ENCODE data around the gene NTRK3. TPM values are rescaled to one million over a fixed set of nuclear protein-coding genes. Genes with fewer than 3 reads are reported as not detected.

Gene NTRK3
- total and polyA plus RNA-seq, 2 of the 8 experiments (the other 6 are each of a cell fraction or from before 2014, with no cell fraction given), result 4.5 to 6.8 TPM

DNA sequence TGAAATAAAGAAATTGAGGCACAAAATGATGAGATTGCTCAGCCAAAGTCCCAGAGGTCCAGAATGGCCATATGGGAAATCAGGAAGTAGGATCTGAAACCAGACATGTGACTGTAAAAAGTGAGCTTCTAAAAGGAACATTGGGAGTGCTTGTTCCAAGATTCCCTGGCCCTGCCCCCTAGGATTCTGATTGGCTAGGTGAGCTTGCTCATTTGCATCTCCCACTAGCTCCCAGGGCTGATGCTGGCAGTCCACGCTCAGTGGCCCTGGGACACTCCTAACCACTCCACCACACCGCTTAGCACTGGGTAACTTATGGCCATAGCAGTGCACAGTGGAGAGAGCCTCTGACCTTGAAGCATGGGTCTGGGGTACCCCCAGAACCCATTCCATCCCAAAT lies 326.7 kb downstream of the NTRK3 start:
- Histone ChIP-seq H2AFZ (ENCODE audit: low read length) (no peak overlapping the region), H3K14ac (ENCODE audit: insufficient read length) (no peak overlapping the region), H3K4me2 (ENCODE audit: insufficient read depth in 1 of 2, low read depth in 2 of 2, low read length in 2 of 2) (no peak overlapping the region), H3K27ac (ENCODE audit: low read depth, low read length) (no peak overlapping the region), H3K36me3 (ENCODE audit: control insufficient read depth in 2 of 4, insufficient read depth in 4 of 4, low read length in 3 of 4) (no peaks in the 10 kb centered on the region), H3K18ac (ENCODE audit: extremely low read depth, low read length) (no peak overlapping the region), H2BK120ac (replicated peaks; ENCODE audit: low read depth, low read length) (no peak overlapping the region), H2BK20ac (ENCODE audit: low read length) (no peak overlapping the region), H3K79me1 (ENCODE audit: low read depth, low read length) (no peaks in the 10 kb centered on the region), H2BK15ac (ENCODE audit: low read length) (no peak overlapping the region; the same call in 1 of the 2 replicates), H3K4ac (replicated peaks; ENCODE audit: insufficient read length, low read depth, low read length) (no peak overlapping the region), H4K20me1 (replicated peaks in 1 of 2; ENCODE audit: control insufficient read depth in 1 of 2, insufficient read depth in 2 of 2, low read length in 2 of 2) (no peaks in the 10 kb centered on the region), H3K23me2 (ENCODE audit: low read depth, low read length) (no peaks in the 10 kb centered on the region), H2AK5ac (ENCODE audit: low read depth, low read length) (no peak overlapping the region), H3K4me3 (ENCODE audit: extremely low read depth in 1 of 4, insufficient read depth in 2 of 4, low read depth in 3 of 4, low read length in 4 of 4) (no peak overlapping the region), H2BK12ac (ENCODE audit: low read depth, low read length) (no peak overlapping the region), H3K9me3 (ENCODE audit: insufficient read depth in 2 of 2, low read depth in 1 of 2, low read length in 1 of 2) (no peaks in the 10 kb centered on the region), H4K5ac (ENCODE audit: insufficient read length, low read depth, low read length) (no peak overlapping the region), H3K4me1 (replicated peaks in 1 of 4; ENCODE audit: control insufficient read depth in 3 of 4, insufficient read depth in 4 of 4, low read length in 3 of 4) (no peaks in the 10 kb centered on the region), H3K56ac (replicated peaks; ENCODE audit: insufficient read length, low read depth, low read length) (no peak overlapping the region), H3K23ac (ENCODE audit: insufficient read length) (no peak overlapping the region), H4K91ac (replicated peaks; ENCODE audit: insufficient read length, low read length) (no peak overlapping the region), H4K8ac (ENCODE audit: extremely low read depth, insufficient read depth, low read length) (no peak overlapping the region), H2BK5ac (ENCODE audit: low read depth, low read length) (no peak overlapping the region), H3K9ac (replicated peaks in 1 of 4; ENCODE audit: extremely low read depth in 1 of 4, low read depth in 3 of 4, low read length in 3 of 4) (no peak overlapping the region), H3K79me2 (ENCODE audit: control insufficient read depth in 1 of 2, insufficient read depth in 2 of 2, low read length in 2 of 2) (no peaks in the 10 kb centered on the region), H3K27me3 (replicated peaks in 1 of 4; ENCODE audit: control insufficient read depth in 3 of 4, extremely low read depth in 1 of 4, insufficient read depth in 3 of 4, low read length in 3 of 4) (no peaks in the 10 kb centered on the region)
- 96% methylated on average over 2 of the region's 2 CpGs; no CpG with 5 or more reads in 1 of the 2 experiments for WGBS, 2 experiments (ENCODE audit: extremely low coverage in 1 of 2, insufficient coverage in 1 of 2, insufficient read length in 1 of 2, insufficient replicate concordance in 2 of 2, low coverage in 1 of 2, low lambda C conversion rate in 2 of 2, missing lambda C conversion rate in 1 of 2)
- ChIA-PET CTCF (ENCODE audit: partially characterized antibody) (no interaction called here), POLR2A (ENCODE audit: partially characterized antibody) (no interaction called here)
- FAIRE-seq (no peak), DNase-seq (ENCODE audit: low read depth in 1 of 2, low spot score in 2 of 2) (no peak)
- no peak for TF ChIP-seq CHD7 (IDR thresholded peaks at IDR 0.05; ENCODE audit: insufficient replicate concordance, low read length)
